HG03378 (cell line): ENCODE results near the gene IMPDH1.

Experiments
- ATAC-seq: cut with Tn5 transposase; IDR thresholded peaks from one replicate; pipeline ENCODE4 v1.9.1; 2021; ENCODE audit warnings: mild to moderate bottlenecking, moderate library complexity; ENCODE audit not compliant: unreplicated experiment

IMPDH1 gene

GRCh38 chr7:128435327-128435686, 25.5 kb upstream of the IMPDH1 start:
- ATAC-seq = no peak

GRCh38 chr7:128434413-128435326, 24.9 kb upstream of the IMPDH1 start:
- ATAC-seq = no peak

GRCh38 chr7:128431754-128432153, 22.0 kb upstream of the IMPDH1 start:
- ATAC-seq = no peak

GRCh38 chr7:128431221-128431620, 21.4 kb upstream of the IMPDH1 start:
- ATAC-seq = no peak

GRCh38 chr7:128430207-128430606, 20.4 kb upstream of the IMPDH1 start:
- no peak for ATAC-seq

- no peak for ATAC-seq
Measured at GRCh38 chr7:128427289-128427891, 17.6 kb upstream of the IMPDH1 start.

- no peak for ATAC-seq
Measured at GRCh38 chr7:128425850-128426249, 16.1 kb upstream of the IMPDH1 start.

GRCh38 chr7:128424686-128425275, 15.0 kb upstream of the IMPDH1 start:
- no peak for ATAC-seq

- ATAC-seq = no peak
Measured at GRCh38 chr7:128422842-128423241, 13.1 kb upstream of the IMPDH1 start.

GRCh38 chr7:128422037-128422436, 12.3 kb upstream of the IMPDH1 start:
- ATAC-seq = no peak

GRCh38 chr7:128421384-128421783, 11.6 kb upstream of the IMPDH1 start:
- no peak for ATAC-seq

GRCh38 chr7:128420773-128421172, 11.0 kb upstream of the IMPDH1 start:
- no peak for ATAC-seq

GRCh38 chr7:128419257-128419656, 9.5 kb upstream of the IMPDH1 start:
- ATAC-seq = no peak

- no peak for ATAC-seq
Measured at GRCh38 chr7:128417071-128417470, 7.3 kb upstream of the IMPDH1 start.

- no peak for ATAC-seq
Measured at GRCh38 chr7:128415217-128415785, 5.5 kb upstream of the IMPDH1 start.

GRCh38 chr7:128410451-128410753, 620 bp upstream of the IMPDH1 start:
- ATAC-seq = no peak

GRCh38 chr7:128408709-128409595, 830 bp downstream of the IMPDH1 start:
- no peak for ATAC-seq

GRCh38 chr7:128407751-128408708, 1.8 kb downstream of the IMPDH1 start:
- ATAC-seq = no peak

GRCh38 chr7:128407233-128407589, 2.6 kb downstream of the IMPDH1 start:
- ATAC-seq = no peak
